ENCODE measurements around the gene TRRAP.

The TRRAP gene

DNA sequence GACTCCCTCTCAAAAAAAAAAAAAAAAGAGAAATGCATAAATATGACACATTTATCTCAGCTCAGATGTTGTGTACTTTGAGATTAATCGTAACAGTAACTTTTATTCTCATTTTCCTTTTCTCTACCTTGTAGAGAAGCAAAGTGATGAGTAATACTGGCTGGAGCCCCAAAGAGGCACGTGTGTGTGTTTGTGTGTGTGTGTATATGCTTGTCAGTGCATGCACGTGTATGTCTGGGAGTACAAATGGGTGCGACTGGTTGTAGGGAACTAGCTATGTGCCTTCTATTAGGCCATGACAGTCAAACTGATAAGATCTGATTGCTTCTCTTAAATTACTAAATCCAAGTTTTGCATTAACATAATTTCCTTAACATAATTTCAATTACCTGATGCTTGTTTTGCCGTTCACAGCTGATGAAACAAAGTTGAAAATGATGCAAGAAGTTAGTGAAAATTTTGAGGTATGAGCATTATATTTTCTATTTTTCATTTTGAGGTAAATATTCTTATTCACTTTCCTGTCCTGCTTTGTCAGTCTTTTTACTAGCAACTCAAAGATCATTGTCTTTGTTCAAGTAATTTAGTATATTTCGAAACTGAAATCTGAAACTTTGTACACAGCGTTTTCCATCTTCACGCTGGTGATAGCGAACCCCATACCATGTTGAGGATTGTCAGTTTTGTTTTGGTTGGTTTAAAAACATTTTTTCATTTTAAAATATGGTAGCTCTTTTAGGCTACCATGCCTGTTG is 3.4 kb downstream of the TRRAP start (continued):
- TF ChIP-seq, protein P1, sequence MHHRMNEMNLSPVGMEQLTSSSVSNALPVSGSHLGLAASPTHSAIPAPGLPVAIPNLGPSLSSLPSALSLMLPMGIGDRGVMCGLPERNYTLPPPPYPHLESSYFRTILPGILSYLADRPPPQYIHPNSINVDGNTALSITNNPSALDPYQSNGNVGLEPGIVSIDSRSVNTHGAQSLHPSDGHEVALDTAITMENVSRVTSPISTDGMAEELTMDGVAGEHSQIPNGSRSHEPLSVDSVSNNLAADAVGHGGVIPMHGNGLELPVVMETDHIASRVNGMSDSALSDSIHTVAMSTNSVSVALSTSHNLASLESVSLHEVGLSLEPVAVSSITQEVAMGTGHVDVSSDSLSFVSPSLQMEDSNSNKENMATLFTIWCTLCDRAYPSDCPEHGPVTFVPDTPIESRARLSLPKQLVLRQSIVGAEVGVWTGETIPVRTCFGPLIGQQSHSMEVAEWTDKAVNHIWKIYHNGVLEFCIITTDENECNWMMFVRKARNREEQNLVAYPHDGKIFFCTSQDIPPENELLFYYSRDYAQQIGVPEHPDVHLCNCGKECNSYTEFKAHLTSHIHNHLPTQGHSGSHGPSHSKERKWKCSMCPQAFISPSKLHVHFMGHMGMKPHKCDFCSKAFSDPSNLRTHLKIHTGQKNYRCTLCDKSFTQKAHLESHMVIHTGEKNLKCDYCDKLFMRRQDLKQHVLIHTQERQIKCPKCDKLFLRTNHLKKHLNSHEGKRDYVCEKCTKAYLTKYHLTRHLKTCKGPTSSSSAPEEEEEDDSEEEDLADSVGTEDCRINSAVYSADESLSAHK (tag by site-specific recombination; IDR thresholded peaks at IDR 0.05): no peak
- TF ChIP-seq ZNF211 (tag by site-specific recombination; IDR thresholded peaks at IDR 0.05; ENCODE audit: low read depth) (no peak), HOXC10 (CRISPR knock-in tag; IDR thresholded peaks at IDR 0.05) (no peak)

DNA sequence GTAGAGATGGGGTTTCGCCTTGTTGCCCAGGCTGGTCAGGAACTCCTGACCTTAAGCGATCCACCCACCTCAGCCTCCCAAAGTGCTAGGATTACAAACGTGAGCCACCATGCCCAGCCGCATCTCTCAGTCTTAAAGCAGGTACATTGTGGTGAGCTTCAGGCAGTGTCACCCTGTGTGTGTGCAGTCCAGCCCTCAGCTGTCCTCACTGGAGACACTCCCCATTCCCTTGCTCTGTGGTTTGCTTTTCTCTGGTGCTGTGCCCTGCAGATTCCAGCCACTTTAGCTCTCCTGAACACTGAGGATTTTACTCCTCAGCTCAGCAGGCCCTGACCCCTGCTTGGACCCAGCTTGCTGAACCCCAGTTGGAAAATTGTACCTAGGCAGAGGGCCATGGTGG is 6.1 kb downstream of the TRRAP start:
- TF ChIP-seq ZIC2 (tag by site-specific recombination; IDR thresholded peaks at IDR 0.05): peak; percentile 45
- no peak for TF ChIP-seq ZNF544 (tag by site-specific recombination; IDR thresholded peaks at IDR 0.05)
- H3K36me3 ChIP-seq (ENCODE audit: control insufficient read depth in 2 of 2, insufficient read depth in 1 of 2, low read length in 2 of 2): peaks cover 64 to 80% of the 10 kb centered on the region in 2 experiments
- ChIA-PET CTCF (interaction anchor here (0.6 kb wide), 2 partner anchors 967 to 1176 kb away, joined by 4 to 6 read pairs; no protein-coding TSS in a partner anchor), POLR2A (interaction anchor here (0.7 kb wide), 1 partner anchor 10 kb away, joined by 3 read pairs; no protein-coding TSS in a partner anchor)
- H3K4me1 ChIP-seq (ENCODE audit: control insufficient read depth, insufficient read depth, low read length): no peaks in the 10 kb centered on the region
- no peak overlapping the region for H3K4me3 ChIP-seq (ENCODE audit: low read depth, low read length)
- no peak overlapping the region for H3K27ac ChIP-seq (ENCODE audit: extremely low read depth, low read depth, low read length)
- no peaks in the 10 kb centered on the region for H3K9me3 ChIP-seq (ENCODE audit: control insufficient read depth, insufficient read depth, low read depth, low read length)

DNA sequence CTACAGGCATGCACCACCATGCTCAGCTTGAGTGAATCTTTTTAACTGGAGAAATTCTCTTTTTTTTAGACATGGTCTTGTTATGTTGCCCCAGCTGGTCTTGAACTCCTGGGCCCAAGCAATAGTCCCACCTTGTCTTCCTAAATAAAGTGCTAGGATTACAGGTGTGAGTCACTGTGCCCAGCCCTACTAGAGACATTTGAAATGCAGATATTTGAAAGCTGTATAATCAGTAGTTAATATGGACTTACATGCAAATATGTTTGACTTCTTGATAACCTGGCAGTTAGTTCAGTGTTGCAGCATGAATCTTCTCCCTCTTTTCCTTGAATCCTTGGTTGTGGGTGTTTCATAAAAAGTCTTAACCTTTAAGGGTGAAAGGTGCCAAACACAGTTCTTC is 8.7 kb downstream of the TRRAP start:
- no peak overlapping the region for H3K4me3 ChIP-seq (ENCODE audit: low read depth, low read length)
- peaks cover 74 to 80% of the 10 kb centered on the region in 2 experiments for H3K36me3 ChIP-seq (ENCODE audit: control insufficient read depth in 2 of 2, insufficient read depth in 1 of 2, low read length in 2 of 2)
- no peaks in the 10 kb centered on the region for H3K9me3 ChIP-seq (ENCODE audit: control insufficient read depth, insufficient read depth, low read depth, low read length)
- ChIA-PET POLR2A (no interaction called here), CTCF (interaction anchor here (0.9 kb wide), 1 partner anchor 46 kb away, joined by 5 read pairs; no protein-coding TSS in a partner anchor)
- H3K27ac ChIP-seq (ENCODE audit: extremely low read depth, low read depth, low read length): no peak overlapping the region
- no peaks in the 10 kb centered on the region for H3K4me1 ChIP-seq (ENCODE audit: control insufficient read depth, insufficient read depth, low read length)
- TF ChIP-seq, protein P2, sequence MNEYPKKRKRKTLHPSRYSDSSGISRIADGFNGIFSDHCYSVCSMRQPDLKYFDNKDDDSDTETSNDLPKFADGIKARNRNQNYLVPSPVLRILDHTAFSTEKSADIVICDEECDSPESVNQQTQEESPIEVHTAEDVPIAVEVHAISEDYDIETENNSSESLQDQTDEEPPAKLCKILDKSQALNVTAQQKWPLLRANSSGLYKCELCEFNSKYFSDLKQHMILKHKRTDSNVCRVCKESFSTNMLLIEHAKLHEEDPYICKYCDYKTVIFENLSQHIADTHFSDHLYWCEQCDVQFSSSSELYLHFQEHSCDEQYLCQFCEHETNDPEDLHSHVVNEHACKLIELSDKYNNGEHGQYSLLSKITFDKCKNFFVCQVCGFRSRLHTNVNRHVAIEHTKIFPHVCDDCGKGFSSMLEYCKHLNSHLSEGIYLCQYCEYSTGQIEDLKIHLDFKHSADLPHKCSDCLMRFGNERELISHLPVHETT (tag by site-specific recombination; IDR thresholded peaks at IDR 0.05): no peak
- TF ChIP-seq, protein P3, sequence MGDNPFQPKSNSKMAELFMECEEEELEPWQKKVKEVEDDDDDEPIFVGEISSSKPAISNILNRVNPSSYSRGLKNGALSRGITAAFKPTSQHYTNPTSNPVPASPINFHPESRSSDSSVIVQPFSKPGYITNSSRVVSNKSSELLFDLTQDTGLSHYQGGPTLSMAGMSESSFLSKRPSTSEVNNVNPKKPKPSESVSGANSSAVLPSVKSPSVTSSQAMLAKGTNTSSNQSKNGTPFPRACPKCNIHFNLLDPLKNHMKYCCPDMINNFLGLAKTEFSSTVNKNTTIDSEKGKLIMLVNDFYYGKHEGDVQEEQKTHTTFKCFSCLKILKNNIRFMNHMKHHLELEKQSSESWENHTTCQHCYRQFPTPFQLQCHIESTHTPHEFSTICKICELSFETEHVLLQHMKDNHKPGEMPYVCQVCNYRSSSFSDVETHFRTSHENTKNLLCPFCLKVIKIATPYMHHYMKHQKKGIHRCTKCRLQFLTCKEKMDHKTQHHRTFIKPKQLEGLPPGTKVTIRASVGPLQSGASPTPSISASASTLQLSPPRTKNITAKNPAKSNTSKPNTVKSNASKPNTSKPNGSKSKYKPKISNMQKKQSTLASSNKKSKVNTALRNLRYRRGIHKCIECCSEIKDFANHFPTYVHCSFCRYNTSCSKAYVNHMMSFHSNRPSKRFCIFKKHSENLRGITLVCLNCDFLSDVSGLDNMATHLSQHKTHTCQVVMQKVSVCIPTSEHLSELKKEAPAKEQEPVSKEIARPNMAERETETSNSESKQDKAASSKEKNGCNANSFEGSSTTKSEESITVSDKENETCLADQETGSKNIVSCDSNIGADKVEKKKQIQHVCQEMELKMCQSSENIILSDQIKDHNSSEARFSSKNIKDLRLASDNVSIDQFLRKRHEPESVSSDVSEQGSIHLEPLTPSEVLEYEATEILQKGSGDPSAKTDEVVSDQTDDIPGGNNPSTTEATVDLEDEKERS (tag by site-specific recombination; IDR thresholded peaks at IDR 0.05): no peak
- TF ChIP-seq TRIM28 (IDR thresholded peaks at IDR 0.05; ENCODE audit: borderline replicate concordance, low read length) (no peak), ZNF544 (tag by site-specific recombination; IDR thresholded peaks at IDR 0.05) (no peak), ZNF366 (tag by site-specific recombination; conservative IDR thresholded peaks at IDR 0.05) (no peak)
- TF ChIP-seq, protein P4, sequence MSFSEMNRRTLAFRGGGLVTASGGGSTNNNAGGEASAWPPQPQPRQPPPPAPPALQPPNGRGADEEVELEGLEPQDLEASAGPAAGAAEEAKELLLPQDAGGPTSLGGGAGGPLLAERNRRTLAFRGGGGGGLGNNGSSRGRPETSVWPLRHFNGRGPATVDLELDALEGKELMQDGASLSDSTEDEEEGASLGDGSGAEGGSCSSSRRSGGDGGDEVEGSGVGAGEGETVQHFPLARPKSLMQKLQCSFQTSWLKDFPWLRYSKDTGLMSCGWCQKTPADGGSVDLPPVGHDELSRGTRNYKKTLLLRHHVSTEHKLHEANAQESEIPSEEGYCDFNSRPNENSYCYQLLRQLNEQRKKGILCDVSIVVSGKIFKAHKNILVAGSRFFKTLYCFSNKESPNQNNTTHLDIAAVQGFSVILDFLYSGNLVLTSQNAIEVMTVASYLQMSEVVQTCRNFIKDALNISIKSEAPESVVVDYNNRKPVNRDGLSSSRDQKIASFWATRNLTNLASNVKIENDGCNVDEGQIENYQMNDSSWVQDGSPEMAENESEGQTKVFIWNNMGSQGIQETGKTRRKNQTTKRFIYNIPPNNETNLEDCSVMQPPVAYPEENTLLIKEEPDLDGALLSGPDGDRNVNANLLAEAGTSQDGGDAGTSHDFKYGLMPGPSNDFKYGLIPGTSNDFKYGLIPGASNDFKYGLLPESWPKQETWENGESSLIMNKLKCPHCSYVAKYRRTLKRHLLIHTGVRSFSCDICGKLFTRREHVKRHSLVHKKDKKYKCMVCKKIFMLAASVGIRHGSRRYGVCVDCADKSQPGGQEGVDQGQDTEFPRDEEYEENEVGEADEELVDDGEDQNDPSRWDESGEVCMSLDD (tag by site-specific recombination; IDR thresholded peaks at IDR 0.05): no peak
- TF ChIP-seq, protein P5, sequence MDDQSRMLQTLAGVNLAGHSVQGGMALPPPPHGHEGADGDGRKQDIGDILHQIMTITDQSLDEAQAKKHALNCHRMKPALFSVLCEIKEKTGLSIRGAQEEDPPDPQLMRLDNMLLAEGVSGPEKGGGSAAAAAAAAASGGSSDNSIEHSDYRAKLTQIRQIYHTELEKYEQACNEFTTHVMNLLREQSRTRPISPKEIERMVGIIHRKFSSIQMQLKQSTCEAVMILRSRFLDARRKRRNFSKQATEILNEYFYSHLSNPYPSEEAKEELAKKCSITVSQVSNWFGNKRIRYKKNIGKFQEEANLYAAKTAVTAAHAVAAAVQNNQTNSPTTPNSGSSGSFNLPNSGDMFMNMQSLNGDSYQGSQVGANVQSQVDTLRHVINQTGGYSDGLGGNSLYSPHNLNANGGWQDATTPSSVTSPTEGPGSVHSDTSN (CRISPR knock-in tag; IDR thresholded peaks at IDR 0.05): no peak

Data from HEK293 (cell line).